Limb (tissue), 2 donors: ENCODE measurements around the gene SURF1.
A peak's percentile ranks its signal among the peaks of the same experiment; 100 is the strongest.
"Not testable (repeated sequence)": the region's sequence is repeated elsewhere in the genome, so short reads cannot be mapped to it uniquely, and the experiment has no call there.

ENCODE experiments used
- DNase-seq, 2 donors: peaks; one replicate each; pipeline ENCODE4 v3.0.0-alpha.2; 2016; ENCODE audit errors: extremely low spot score in 2 of 2

The SURF1 gene

DNA sequence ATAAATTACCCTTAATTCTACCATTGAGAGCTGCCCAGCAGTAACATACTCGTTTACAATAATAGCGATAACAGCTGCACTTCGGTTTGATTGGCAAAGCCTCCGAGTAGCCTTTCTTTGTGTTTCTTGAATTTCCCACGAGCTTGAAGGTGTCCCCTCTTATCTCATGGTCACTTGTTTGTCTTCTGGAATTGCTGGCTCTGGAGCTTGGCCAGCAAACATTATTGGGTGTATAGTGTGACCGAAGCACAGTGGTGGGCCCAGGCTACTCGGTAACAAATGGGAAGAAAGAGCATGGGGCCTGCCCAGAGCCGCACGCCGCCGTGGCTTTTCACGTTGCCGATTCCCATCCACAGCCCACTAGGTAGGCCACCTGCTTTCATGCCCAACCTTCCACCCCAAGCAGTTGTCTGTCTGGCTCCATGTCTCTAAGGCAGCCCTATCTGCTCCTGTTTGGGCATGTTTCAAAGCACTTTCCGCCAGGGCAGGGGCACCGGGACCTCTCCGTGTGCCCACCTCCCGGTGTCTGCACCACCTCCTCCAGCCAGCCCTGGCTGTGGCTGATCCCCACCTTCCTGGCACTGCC is 28.5 kb upstream of the SURF1 start:
- DNase-seq = no peak

DNA sequence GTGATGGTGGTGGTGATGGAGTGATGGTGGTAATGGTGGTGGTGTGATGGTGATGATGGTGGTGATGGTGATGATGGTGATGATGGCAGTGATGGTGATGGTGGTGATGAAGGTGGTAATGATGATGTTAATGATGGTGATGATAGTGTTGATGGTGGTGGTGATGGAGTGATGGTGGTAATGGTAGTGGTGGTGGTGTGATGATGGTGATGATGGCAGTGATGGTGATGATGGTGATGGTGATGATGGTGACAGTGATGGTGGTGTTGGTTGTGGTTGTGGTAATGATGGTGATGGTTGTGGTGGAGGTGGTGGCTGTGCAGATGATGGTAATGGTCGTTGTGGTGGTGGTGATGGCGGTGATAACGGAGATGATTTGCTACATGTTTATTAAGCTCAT is 27.2 kb upstream of the SURF1 start:
- DNase-seq = no peak

DNA sequence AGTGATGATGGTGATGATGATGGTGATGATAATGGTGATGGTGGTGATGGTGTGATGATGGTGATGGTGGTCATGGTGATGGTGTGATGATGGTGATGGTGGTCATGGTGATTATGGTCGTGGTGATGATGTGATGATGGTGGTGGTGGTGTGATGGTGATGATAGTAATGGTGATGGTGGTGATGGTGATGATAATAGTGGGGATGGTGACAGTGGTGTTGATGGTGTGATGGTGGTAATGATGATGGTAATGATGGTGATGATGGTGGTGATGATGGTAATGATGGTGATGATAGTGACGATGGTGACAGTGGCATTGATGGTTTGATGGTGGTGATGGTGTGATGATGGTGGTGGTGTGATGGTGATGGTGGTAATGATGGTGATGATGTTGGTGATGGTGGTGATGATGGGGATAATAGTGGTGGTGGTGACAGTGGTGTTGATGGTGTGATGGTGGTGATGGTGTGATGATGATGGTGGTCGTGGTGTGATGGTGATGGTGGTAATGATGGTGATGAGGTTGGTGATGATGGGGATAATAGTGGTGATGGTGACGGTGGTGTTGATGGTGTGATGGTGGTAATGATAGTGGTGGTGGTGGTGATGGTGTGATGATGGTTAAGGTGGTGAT is 26.3 kb upstream of the SURF1 start:
- no peak for DNase-seq

DNA sequence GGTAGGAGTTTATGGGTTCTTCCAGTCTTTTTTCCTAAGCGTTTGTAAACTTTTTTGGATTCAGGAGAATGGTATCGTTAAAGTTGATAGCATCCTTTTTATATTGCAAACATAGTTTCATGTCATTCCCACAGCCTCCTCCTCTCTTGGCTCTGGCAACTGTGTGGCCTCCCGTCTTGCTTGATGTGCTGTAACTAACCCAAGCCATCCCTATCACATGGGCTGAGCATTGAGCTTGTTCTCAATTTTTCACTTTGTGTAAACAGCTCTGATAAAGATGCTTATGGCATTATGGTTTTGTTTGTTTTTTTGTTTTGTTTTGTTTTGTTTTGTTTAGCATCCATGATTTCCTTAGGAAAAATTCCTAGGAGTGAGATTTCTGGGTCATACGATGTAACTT is 24.4 kb upstream of the SURF1 start:
- DNase-seq = no peak

DNA sequence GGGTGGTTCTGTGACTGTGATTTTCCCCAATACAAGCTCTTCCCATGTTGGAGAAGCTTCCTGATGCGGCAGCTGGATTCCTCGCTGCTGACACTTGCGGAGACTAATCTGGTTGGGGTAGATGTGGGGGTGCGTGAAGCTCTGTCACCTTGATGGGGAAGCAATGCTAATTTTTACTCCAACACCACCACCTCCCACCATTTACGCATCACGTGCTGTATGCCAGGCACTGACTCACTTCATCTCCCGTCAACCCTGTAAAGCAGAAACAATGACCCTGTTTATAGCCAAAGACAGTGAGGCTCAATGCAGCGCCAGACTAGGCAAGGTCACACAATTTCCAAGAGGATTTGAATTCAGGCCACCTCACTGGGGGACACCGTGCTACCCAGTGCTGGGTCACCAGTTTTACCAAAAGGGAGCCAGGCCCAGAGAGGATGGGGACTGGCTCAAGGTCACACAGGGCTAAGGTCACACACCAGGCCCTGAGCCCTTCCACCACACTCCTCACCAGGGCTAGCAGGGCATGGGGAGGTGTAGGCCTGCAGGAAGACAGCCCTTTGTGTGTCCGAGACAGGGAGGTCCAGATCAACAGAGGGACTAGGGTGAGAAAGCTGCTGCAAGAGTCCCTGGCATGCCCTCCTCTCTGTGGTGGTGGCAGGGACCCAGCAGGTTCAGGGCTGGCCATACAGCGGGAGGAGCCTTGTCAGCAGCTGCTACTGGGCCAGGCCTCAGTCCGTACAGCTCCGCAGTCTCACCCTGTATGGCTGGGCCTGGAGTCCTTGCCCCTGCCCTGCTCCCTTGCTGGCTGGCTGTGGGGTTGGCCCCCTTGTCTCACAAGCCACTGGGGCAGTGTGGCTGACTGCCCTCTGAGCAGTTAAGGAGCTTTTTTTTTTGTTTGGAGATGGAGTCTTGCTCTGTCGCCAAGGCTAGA is 23.1 kb upstream of the SURF1 start:
- DNase-seq = no peak

DNA sequence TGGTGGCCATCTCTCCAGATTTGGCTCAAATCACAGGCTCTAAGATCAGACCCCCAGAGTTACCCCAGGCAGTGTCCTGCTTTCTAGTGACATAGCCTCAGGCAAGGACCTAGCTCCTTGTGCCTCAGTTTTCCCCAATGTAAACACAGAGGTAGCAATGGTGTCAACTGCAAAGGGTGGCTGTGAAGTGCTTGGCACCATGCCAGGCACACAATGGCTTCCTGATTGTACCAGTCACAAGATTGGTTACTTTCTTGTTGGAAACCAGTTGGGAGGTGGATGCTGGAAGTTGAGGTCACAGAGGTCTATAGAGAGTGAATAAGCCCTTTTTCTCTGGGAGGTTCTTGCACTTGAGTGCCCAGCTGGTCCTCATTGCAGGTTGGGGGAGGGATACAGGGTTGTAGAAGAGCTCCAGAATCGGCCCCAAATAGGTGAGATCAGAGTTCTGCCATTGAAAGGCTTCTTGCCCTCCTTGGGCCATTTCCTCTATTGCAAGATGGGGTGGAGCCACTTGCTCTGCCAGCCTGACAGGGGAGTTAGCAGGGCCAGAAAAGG is 22.2 kb upstream of the SURF1 start:
- no peak for DNase-seq

DNA sequence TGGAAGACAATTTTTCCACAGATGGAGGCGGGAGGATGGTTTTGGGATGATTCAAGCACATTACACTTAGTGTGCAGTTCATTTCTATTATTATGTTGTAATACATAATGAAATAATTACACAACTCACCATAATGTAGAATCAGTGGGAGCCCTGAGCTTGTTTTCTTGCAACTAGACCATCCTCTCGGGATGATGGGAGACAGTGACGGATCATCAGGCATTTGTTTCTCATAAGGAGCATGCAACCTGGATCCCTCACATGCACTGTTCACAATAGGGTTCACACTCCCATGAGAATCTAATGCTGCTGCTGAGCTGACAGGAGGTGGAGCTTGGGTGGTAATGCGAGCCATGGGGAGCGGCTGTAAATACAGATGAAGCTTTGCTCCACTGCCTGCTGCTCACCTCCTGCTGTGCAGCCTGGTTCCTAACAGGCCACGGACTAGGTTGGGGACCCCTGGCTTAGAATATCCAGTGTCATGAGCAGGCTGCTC is 21.5 kb upstream of the SURF1 start:
- DNase-seq = no peak

DNA sequence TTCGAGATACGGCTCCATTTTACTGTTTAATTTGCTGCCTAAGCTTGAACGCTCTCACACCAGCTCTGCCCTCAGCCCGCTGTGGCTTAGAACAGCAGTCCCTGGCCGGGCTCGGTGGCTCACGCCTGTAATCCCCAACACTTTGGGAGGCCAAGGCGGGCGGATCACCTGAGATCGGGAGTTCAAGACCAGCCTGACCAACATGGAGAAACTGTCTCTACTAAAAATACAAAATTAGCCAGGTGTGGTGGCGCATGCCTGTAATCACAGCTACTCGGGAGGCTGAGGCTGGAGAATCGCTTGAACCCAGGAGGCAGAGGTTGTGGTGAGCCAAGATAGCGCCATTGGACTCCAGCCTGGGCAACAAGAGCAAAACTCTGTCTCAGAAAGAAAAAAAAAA is 21.0 kb upstream of the SURF1 start:
- DNase-seq = not testable (repeated sequence)

DNA sequence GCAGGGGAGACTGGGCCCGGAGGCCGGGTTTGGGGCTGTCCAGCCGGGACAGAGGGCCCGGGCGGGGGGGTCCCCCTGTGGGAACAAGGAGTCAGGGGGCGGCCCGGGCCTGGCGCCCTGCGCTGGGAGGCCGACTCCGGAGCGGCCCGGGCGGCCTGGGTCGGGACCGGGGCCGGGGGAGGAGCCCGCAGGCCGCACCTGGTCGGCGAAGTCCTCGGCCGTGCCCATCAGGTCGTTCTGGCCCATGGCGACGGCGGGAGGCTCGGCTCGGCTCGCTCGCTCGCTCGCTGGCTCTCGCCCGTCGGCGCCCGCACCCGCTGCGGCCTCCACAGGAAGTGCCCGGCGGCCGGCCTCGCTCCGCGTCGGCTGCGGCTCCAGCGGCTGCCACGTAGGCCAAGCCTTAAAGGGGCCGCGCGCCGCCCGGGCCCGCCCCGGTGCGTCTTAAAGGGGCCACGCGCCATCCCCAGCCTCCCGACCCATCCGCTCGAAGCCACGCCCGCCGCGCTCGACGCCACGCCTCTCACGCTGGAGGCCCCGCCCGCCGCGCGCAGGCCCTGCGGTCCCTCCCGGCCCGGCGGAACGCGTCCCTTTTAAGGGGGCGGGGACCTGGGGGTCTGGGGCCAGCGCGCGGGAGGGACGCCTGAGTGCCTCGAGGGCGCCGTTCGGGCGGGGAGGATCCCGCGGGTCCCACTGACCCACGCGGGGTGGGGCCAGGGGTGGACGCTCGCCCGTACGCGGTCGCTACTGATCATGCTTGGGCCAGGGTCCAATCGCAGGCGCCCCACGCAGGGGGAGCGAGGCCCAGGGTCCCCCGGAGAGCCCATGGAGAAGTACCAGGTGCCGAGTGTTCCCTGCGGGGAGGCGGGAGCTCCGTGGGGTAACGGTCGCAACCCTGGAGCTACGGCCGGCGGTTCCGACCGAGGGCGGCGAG is 19.7 kb upstream of the SURF1 start, which contains the start of the genes STKLD1 and SURF4:
Gene STKLD1, plus strand, starts transcription at position 643 of the 931 bp plus-strand sequence. Its CDS starts 108 bp downstream, at position 751.
Gene SURF4, minus strand, starts transcription at position 337 of the 931 bp plus-strand sequence. Its CDS starts 91 bp downstream, at position 246.
- peak; percentile 97 to 98 for DNase-seq

DNA sequence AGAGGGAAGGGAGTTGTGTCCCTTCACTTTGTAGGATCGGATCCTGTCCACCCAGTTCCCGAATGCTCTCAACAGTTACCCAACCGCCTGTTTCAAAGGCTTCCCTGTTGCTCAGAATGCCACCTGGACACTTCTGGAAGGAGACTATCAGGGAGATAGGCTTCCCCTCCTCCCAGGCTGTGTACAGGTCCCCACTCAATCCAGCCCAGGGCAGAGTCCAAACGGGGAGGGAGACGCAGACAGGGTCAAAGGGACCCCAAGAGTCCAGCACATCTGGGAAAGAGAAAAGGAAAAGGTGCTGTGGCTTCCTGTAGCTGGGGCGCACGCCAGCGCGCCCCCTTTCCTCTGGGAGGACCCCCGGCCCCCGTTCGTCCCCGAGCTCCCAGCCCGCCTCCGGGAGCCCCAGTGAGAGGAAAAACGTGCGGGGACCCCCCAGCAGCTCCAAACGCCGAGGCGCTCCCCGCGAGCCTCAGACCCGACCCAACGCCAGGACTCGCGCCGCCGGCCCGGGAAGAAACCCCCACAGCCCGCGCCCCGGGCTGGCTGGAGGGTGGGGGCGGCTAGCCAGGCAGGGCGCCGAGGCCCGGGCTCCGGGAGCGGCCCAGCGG is 18.9 kb upstream of the SURF1 start:
- peak in 1 of 2 donors; percentile 7 for DNase-seq

DNA sequence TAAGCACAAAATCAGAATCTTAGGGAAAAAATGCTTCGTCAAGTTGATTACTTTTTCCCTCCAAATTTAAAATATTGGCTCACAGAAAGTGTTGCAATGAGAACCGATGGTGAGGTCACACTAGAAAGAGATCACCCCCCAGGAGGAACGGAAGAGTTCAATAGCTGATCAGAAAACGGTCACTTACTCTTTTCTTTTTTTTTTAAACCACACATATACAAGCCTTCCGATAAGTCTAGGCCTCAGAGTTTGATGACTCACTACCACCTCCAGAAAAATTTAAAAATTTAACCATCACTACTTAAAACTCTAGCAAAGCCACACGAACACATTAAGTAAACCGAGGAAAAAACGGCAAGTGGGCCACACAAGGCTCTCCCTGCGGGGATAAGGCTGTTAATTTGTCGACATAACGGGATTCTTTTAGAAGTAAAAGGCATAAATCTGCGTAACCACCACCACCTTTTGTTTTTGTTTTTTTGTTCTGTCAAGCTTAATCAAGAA is 18.4 kb upstream of the SURF1 start:
- DNase-seq = no peak

DNA sequence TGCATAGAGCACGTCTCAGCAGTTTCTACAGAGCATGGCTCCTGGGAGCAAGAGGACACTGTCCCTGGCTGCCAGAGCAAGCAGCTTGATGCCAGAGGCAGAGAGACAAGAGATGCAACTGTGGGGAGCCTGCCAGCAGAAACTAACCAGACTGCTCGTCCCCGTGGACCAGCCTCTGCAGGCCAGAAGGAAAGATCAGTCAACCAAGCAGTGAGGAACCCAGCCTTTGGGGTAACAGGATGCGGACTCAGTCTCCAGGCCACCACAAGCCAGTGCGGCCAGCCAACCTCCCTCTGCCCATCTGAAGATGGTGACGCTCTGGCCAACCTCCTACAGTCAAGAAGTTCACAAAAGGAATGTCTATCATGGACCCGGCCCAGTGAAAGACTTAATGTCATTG is 15.9 kb upstream of the SURF1 start:
- DNase-seq = no peak

DNA sequence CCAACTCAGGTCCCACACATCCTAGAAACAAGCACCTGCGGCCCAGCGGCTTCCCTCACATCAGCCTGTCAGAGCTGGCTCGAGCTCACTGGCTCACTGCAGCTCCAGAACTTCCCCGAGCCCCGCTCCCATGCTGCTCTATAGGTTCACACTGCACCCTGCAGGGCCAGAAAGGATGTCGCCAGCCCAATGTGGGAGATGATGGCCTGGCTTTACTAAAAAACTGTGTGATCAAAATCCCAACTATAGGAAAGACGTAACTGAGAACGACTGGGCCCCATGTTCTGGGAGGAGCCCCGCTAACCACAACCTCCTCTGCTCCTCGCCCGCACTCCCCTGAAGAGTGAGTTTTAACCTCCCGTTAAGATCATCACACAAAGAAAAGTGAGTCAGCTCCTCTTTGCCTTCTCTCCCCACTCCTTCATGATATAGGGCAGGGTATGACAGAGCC is 15.0 kb upstream of the SURF1 start:
- DNase-seq = no peak

DNA sequence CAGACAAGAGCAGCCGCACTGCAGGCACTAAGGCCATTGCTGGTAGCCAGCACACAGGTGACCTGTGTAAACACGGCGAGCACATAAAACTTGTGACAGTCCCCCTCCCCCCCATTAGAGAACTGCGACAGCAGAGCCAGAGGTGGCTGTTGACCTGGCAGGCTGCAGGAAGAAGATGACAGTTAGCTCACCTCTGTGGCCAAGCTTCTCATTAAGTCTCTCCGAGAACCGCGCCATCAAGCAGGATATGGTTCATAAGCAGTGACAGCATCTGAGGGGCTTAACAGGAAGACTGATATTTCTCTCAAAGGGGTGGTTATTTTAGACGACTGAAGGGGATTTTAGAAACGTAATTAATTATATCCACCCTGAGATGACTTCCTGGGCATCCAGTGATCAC is 14.4 kb upstream of the SURF1 start:
- no peak for DNase-seq

DNA sequence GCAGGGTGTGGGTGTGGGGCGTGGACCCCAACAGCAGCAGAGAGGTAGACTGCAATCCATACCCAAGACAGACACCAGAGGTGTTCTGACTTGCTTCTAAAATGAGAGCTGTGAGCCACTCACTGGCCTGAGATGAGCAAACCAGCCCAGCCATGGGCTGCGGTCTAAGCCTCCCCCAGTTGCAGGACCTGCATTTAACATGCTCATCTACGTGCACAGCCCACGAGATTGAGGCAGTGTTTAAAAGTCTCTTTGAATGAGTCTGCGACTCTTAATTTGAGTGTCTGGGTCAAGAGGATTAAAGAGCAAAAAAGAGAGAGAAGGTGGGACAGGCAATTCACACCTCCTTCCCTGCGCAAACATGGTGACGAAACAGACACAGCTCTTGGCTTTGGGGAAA is 13.6 kb upstream of the SURF1 start:
- DNase-seq = no peak

DNA sequence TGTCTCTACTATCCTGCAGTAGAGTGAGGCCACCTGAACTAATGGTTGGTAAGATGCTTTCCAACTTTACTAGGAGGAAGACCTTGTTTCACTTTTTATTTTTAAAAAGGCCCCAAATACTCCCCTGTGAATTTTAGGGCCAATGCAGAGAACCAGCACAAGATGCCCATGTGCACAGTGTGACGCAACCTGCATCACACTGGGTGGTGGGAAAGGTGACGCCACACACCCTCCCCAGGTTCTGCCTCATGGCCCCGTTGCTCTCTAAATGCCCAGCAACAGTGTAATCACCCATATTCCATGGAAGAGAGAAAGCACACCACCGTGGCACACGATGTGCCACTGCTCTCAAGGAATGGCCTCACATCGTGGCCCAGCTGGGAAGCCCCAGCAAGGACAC is 13.1 kb upstream of the SURF1 start:
- no peak for DNase-seq

DNA sequence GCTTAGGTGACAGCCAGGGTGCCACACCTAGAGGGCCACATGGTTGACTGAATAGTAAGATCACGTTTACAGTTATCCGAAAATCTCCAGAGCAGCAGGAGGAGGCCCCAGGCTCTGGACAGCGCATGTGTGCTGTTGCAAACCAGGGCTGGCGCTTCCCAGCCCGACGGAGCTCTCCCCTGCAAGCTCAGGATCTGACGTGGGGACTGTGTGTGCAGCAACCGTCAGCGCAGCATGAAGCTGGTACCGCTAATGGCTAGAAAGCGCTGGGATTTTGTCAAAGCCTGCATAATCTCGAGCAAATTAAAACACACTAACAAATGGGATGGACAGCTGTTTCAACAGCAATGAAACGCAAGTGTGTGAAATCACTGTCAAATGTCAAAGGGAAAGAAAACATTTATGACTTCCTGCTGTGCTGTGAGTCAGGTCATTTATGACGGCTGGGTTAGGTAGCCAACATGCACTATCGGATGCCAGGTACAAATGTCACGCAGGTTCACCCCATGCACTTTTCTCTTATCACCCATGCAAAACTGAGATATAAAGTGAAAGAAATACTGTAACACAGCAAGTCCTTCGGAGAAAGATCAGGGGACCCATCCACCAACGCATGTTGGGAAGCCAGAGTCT is 12.1 kb upstream of the SURF1 start:
- no peak for DNase-seq

DNA sequence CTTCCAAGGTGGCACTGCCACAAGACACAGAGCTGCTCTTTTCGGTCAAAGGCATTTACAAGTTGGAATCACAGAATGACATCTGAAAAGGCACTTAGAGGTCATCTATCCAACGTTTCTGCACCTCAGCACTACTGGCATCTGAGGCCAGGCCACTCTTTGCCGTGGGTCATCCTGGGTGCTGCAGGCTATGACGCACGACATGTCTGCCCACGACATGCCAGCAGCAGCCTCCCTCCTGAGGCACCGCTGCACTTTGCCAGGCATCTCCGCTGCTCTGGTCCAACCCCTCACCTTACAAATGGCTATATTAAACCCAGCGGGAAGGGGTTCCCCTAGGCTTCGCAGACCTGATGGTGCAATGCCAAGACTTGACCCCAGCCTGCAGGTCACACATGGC is 11.5 kb upstream of the SURF1 start:
- DNase-seq = no peak

DNA sequence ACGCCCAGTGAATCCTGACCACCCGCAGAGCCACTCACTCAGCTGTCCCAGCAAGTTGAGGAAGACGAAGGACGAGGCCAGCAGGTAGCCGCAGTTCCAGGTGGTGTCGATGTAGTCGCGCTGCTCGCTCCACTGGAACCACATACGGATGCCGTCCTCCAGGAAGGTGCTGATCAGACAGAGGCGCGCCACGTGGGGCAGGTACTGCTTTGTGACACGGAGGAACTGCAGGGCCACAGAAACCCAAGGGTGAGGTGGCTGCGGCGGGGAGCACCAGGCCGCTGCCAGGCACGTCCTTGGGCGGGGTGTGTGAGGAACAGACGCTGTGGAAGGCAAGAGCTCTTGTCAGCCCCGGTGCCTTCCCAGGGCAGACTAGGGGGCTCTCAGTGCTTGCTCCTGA is 10.9 kb upstream of the SURF1 start:
- no peak for DNase-seq

DNA sequence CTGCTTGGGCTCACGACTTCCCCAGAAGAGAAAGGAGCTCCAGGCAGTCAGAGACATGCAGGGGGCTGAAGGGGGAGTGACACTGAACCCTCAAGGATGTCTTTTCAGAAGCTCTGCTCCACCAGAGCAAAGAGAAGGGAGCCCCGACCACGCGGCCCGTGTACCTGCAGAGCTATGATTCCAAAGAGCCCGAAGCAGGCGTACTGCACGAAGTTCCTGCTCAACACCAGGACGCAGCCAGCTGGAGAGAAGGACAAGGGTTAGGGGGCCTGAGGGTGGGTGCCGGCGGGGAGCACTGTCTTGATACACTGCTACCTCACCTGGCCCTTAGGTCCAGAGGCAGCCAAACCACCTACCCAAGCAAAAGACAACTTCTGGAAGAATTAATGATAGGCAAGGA is 10.1 kb upstream of the SURF1 start:
- no peak for DNase-seq
